GM21526 (cell line): ENCODE data around the gene RASSF4.

Experiments used
- ATAC-seq: cut with Tn5 transposase; IDR thresholded peaks from one replicate; pipeline ENCODE4 v1.9.1; 2021; ENCODE audit warnings: moderate library complexity; ENCODE audit not compliant: unreplicated experiment, low FRiP score

Gene RASSF4

DNA sequence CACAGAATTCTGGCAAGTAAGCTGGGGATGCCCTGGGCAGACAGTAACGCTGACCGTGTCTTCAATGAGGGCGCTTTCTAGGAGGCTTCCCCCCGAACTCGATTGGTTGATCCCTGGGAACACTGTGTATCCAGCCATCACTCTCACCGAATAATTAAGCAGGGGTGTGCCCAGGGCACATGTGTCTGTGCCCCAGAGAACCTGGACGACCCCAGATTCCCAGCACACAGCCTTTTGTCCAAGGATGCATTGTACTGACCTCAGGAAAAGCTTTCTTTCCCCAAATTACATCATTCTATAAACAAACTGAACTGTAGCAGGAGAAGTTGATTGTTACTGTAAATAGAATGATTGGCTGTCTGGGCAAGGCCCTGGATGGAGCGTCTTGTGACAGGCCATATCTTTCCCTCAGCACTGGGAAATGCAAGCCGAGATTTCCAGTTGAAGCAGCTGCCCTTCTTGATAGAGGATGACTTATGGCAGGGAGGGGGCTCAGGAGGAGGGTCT lies 25.6 kb downstream of the RASSF4 start:
- ATAC-seq: no peak

DNA sequence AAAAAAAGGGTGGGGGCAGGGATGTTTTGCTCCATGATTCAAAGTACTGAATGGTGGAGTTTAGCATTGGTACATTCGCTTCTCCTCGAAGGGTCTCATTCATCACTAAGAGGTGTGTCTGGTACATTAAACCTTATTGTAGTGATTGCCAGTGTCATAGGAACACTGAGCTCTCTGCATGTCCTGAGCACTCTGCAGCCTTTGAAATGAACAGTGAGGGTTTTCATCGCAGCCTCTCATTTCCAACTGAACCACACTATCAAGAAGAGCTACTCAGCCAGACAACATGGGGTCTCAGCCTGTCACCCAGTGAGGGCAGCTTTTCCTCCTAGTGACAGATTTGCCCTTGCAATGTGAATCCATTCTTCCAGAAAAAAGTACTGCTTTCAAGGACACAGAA lies 26.6 kb downstream of the RASSF4 start:
- ATAC-seq: no peak

DNA sequence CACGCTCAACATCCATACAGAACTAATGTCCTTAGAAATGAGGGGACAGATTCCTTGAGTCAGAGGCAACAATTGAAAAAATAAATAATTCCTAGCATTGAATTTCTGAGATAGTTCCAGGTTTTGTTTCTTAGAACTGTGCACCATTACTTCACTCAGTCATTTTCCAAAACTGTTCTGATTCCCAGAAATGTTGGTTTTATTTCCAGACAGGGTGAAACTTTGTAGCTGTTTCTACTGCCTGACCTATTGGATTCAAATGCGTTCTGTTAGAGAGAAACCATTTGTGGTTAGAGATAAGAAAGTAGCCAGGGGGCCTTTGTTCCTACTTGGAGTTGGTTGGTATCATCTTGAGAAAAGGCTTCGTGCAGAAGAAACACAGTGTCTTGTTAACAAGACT lies 27.1 kb downstream of the RASSF4 start:
- no peak for ATAC-seq

DNA sequence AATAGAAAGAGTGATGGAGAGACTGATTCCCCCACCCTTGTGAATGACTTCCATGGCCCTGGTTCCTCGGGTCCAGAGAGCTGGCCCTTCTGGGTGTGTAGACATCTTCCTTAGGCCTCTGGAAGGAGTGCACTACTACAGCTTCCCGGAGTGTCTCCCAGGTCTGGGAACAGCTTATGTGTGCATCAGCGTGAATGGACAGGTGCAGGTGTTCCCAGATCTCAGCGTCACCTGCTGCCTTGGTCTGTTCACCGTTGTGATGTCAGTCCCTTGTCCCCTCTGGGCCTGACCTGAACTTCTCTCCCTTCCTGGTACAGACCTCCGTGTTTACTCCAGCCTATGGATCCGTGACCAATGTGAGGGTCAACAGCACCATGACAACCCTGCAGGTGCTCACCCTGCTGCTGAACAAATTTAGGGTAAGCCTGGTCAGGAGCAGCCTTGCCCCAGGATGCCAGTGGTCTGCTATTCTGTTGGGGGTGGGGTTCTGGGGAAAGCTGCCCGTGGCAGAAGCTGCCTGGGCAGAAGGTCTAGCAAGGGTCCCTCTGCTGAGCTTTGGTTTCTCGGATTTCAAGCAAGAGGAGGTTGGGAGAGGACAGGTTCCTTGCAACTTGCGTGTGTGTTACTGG lies 29.5 kb downstream of the RASSF4 start:
- no peak for ATAC-seq

DNA sequence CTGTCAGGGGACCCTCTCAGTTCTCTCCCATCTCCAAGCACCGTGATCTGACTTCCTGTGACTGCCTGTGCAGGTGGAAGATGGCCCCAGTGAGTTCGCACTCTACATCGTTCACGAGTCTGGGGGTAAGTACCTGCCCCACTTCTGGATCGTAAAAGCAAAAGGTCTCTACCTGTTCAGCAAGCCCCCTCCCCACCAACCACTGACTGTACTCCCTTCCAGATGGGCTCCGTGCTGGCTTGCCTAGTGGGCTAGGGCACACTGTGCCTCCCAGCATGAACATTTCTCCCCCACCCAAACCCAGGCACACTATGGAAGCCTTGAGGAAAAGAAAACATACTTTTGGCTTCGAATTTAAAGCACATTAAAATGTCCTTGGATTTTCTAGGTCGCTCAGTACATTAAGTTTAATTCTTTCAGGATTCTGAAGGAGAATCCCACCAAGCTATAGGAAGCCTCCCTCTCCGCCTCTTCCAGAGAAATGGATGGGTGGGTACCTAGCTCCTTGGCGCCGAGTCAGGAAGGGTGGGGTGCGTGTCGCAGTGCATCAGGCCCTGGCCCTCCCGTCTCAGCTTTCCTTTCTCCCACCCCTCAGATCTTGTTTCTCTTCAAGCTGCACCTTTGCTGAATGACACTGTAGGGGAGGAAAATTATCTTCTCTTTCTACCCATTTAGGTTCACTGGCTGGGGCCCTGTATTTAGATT lies 30.1 kb downstream of the RASSF4 start:
- no peak for ATAC-seq

DNA sequence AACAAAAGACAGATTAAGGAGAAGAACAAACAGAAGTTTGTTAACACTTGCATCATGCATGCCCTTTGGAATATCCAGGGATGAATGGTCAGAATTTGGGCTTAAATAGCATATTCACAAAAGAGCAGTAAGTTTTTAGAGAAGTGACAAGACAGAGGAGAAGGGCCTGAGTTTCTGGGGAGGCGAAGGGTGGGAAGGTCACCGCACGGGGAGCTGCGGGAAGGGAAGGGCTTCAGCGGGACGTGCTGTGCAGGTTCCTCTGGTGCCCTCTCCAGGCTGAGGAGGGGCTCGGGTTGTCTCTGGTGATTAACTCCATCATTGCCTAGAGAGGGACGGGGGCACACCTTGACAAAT lies 30.7 kb downstream of the RASSF4 start:
- ATAC-seq: no peak

DNA sequence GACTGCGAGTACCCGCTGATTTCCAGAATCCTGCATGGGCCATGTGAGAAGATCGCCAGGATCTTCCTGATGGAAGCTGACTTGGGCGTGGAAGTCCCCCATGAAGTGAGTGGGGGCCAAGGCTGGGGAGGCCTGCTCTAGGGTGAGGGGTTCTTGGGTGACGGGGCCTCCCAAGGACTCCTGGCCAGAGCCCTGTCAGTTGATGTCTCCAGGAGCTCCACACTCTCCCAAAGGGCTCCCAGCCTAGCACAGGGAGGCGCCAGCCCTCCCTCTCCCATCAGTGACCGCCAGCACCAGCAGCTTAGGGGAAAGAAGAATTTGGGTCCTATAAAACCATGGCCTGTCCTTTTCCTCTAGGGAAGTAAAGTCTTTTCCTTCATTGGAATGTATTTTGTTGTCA lies 31.4 kb downstream of the RASSF4 start:
- no peak for ATAC-seq

DNA sequence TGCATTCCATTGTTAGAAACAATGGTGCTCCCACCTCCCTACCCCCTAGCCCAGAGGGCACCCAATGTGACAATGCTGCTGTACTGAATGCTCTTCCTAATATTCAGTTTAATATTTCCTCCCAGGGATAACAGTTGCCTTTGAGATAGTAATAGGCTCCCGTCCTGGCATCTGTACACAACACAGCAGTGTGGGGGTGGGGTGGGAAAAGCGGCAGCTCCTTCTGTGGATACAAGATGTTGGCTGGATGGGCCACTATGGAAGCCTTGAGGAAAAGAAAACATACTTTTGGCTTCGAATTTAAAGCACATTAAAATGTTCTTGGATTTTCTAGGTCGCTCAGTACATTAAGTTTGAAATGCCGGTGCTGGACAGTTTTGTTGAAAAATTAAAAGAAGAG lies 32.0 kb downstream of the RASSF4 start:
- no peak for ATAC-seq

DNA sequence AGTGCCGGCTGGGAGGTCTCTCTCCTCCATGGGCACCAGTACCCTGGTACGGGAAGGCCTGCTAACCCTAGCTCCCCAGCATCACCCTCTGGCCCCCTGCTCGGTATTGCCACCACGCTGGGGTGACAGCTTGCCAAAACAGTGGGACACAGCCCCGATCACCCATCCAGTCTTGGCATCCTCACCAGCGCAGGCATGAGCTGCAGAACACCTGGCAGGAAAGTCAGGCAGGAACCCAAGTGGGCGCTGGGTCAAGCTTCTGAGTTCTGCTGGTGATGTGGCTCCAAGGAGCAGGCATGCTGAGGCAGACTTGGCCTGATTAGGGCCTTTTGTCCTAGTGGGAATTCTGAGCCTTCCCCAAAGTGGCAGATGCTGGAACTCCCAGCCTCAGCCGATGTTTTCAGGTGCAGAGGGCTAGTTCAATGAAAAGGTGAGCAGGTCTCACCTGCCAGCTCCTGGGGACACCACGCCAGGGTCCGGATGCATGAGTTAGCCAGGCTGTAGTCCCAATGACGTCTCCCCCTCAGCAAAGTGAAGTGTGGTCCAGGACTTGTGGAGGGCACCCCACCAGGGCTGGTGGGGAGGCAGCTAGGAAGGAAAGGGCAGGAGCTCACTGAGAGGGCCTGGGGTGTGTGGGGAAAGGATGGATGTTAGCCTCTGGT lies 32.6 kb downstream of the RASSF4 start:
- ATAC-seq: no peak

DNA sequence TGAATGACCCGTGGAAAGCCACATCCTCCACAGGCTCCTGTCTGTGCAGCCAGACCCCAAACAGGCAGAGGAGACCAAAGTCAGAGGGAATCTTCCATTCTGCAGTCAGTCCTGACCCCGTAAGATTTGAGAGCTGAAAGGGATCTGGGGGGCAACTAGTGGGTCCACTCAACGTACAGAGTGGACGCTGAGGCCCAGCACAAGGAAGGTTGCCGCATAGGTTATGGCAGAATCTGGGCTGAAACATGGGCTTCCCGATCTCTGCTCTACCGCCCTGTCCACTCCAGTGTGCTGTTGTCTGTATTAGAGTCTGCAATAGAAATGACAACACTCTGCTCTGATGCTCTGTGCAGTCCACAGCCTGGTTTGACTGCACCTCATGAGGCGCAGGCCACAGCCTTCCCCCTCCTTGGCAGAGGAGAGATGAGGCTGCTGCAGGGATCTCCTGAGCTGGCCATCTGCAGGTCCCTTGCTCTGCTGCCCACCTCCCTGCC lies 33.2 kb downstream of the RASSF4 start:
- ATAC-seq: no peak

DNA sequence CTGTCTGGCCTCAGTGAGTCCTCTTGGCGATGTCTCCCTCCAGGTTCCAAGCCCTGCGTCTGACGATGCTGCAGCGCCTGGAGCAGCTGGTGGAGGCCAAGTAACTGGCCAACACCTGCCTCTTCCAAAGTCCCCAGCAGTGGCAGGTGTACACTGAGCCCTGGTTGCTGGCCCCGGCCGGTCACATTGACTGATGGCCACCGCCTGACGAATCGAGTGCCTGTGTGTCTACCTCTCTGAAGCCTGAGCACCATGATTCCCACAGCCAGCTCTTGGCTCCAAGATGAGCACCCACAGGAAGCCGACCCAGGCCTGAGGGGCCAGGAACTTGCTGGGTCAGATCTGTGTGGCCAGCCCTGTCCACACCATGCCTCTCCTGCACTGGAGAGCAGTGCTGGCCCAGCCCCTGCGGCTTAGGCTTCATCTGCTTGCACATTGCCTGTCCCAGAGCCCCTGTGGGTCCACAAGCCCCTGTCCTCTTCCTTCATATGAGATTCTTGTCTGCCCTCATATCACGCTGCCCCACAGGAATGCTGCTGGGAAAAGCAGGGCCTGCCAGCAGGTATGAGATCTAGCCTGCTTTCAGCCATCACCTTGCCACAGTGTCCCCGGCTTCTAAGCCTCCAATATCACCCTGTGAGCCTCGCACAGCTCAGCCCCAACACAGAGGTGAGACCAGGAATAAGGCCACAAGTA lies 33.8 kb downstream of the RASSF4 start:
- ATAC-seq: no peak

DNA sequence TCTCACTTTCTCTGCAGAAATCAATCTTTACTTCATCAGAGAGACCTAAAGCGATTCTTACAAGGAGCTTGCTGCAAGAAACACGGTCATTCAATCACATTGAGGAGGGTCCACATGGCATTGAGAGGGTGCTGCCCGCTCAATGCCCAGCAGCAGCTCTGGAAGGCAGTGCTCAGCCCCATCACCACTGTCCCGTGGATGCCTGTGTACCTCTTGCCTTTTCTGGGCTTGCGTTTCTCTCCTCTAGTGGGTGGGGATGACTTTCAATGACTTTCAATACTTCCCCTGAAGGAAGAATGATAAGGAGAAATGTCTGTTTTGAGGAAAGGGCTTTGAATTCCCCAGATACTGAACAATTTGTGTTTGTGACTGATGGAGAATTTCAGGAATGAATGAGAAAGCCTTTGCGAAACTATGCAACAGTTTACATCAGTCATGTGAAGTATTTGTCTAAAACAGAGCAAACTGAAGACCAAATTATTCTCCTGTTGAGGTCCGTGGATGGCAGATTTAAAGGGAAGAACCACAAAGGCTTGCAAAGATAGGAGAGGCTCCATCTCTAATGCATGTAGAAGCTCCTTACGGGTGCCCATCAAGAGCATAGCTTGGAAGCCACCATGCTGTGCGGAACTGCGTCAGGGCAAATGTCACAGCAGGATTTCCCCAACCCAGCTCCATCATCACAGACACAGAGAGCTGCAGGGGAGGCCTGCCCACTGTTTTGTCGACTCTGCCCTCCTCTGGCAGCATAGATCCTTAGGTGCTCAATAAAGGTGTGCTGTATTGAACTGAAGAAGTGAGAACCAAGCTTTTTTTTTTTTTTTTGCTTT lies 34.5 kb downstream of the RASSF4 start:
- no peak for ATAC-seq

DNA sequence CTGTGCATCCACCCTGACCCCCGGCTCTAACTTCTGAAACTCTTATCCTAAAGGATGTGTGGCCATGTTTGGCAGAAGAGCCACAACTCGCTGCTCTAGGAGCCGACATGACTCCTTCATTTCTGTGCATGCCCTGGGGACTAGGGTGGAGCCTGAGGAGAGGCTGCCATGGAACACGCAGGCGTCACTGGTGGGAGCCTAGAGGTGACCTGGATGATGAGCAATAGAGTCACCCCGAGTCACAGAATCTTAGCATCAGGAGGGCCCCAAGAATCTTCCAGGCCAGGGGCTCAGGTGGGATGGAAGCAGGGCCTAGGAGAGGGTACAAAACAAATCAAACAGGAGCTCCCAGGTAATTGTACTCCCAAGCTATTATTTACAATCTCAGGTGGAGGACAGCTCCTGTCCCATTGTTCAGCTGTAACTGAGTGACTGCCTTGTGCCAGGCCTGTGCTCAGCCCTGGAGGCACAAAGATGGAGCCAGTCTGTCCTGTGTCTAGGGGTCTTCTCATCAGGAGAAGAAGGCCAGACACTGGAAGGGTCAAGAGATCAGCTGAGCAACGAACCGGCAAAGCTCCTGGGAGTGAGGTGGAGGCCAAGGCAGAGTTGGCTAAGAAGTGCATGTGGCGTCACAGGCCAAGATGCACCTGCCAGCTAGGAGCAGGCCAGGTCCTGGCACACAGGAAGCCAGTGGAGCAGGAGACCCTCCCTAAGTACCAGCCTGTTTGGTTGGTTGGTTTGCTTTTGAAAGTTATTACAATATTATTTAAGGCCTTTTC lies 35.3 kb downstream of the RASSF4 start:
- ATAC-seq: no peak

DNA sequence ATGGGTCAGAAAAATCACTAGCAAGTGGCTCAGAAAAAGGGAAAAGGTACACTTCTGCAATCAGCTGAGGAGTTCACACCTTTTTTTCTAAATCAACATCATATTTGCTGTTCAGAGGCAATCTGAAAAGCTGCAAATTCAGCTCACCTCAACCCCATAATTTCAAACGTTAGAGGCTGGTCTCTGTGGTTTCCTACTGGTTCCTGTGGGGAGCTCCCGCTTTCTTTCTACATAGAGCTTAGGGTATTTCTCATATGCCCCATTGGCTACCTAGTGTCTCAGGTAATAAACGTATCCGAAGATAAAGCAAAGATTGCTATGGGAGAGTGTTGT lies 35.9 kb downstream of the RASSF4 start:
- ATAC-seq: no peak

DNA sequence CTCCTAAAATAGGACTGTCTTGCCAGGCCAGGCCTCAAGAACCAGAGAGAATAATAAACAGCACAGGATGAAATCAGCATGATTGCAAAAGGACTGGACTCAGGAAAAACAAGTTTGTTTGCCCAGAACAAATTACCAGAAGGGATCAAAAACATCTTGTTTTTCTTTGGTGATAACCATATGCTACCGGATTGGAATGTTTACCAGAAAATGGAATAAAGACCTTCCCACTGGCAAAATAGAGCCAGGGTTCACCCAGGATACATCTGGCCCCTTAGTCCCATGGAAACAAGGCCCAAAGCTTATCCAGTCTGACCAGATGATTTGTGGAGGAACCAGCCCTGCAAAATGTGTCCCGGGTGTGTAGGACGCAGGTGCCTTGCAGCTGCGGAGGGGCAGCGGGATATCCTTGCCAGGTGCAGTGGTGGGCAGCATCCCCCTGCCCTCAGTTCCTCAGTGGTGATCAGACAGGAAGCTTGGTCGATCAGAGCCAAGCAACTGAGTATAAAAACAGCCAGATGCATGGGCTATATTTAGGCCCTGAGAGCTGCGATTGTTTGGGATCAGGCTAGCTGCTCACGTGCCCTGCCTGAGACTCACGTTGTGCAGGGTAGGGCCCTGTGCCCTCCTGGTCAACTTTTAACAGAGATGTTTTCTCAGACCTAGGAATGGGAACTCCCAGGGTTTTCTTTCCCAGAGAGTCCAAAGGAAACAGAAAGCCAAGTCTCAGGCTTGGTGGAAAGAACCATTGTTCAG lies 36.5 kb downstream of the RASSF4 start:
- ATAC-seq: no peak

DNA sequence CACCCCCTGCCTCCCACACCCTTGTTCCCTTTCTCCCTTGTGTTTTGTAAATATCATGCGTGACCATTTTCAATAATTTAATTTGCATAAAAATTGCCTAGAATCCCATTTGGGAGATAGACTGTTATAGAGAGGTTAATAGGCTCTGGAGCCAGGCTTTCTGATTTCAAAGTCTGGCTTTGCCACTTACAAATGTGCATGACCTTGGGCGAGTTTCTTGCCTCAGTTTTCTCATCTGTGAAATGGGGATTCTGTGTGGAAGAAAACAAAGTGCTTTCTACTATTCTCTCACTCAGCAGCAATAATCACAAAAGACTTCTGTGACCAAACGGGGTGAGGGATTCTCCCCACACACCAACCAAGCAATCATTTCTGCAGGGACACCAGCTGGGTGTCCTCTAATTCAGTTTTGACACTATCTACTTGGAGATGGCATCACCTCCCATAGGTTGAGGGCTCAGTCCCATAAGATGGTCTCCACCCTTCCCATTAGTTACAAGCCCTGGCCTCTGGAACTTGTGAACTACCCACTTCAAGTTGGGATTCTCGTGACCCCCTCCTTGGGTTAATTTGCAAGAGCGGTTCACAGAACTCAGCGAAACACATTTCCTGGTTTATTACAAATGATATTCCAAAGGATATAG lies 37.6 kb downstream of the RASSF4 start:
- ATAC-seq: no peak

DNA sequence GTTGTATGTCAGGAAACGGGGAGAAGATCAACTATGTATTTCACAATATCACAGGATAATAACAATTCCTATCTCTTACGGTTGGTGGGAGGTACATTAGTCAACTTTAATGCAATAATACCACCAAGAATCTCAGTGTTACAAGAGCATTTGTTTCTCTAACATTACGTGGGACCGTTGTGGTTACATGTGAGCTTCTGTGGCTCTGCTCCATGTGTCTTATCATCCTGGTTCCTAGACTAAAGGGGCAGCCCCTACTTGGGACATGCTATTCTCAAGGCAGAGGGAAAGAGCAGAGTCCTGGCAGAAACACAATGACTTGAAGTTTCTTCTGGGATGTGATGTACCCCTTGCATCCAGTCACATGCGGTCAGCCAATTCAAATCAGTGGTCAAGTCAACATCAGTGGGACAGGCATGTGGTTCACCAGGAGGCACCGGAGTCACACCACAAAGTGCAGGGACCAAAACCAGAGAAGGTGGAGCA lies 38.6 kb downstream of the RASSF4 start:
- no peak for ATAC-seq

DNA sequence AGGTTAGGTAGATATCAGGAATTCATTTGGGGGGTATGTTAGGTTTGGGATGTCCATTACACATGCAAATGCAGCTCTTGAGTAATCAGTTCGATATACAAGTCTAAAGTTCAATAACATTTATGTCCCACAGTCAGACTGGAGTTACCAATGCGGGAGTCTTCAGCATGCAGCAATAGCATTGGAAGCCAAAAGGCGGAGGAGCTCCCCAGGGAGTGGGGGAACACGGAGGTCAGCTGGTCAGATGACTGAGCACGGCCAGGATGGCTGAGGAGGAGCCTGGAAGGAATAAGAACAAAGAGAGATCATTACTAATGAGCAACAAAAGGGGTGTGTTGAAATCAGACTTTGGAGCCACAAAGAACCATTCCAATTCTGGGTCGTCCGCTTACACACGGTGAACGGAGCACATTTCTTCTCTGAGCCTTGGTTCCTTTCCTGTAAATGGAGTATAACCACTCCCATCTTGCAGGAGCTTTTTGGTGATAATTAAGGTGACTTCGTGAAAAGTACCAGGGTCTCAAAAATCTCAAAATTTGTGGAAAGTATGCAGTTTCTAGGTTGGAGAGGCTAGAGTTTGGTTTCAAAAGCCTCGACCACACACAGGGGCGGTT lies 40.6 kb downstream of the RASSF4 start:
- ATAC-seq: no peak
